SU-DHL-6 (cell line): ENCODE measurements around the gene ITPKB.

ENCODE experiments used
- CTCF ChIP-seq: fragments of 200-600 bp; sonication (generic); IDR thresholded peaks from one replicate; pipeline ENCODE4 v1.5.1; 2017; ENCODE audit warnings: antibody characterized with exemption, mild to moderate bottlenecking, low read length, moderate library complexity; ENCODE audit not compliant: insufficient read depth, poor library complexity, severe bottlenecking
- EZH2phosphoT487 ChIP-seq: fragments of 200-600 bp; sonication (generic), shearing (Covaris generic); conservative IDR thresholded peaks from 2 replicates; pipeline ENCODE4 v1.6.1; 2018; ENCODE audit warnings: mild to moderate bottlenecking, antibody characterized with exemption, low read length, moderate library complexity, mixed read lengths

- no peak for TF ChIP-seq CTCF
- TF ChIP-seq EZH2phosphoT487, result no peak
Measured at GRCh38 chr1:226712742-226713419, 26.2 kb downstream of the ITPKB start.
